Hepatocyte (in vitro differentiated cells): ENCODE data around the gene SIRT6. TPM values are rescaled to one million over a fixed set of nuclear protein-coding genes. Genes with fewer than 3 reads are reported as not detected.

Experiments used
- DNase-seq: peaks from one replicate; pipeline ENCODE4 v3.0.0-alpha.2; 2016; ENCODE audit warnings: low spot score
- H2AFZ ChIP-seq: fragments of 200-600 bp; sonication (generic); 2 replicates; pipeline ENCODE4 v1.6.0; 2016; ENCODE audit warnings: antibody characterized with exemption, mild to moderate bottlenecking
- H3K27ac ChIP-seq: fragments of 200-600 bp; sonication (generic); 2 replicates; pipeline ENCODE4 v1.5.1; 2016; ENCODE audit warnings: mild to moderate bottlenecking
- H3K27me3 ChIP-seq: fragments of 200-600 bp; sonication (generic); 2 replicates; pipeline ENCODE4 v1.6.1; 2016
- H3K36me3 ChIP-seq: fragments of 200-600 bp; sonication (generic); replicated peaks from 2 replicates; pipeline ENCODE4 v1.5.1; 2016; ENCODE audit warnings: low read depth; ENCODE audit not compliant: insufficient read depth
- H3K4me1 ChIP-seq: fragments of 200-600 bp; sonication (generic); 2 replicates; pipeline ENCODE4 v1.5.1; 2016; ENCODE audit warnings: mild to moderate bottlenecking, moderate library complexity; ENCODE audit not compliant: insufficient read depth
- H3K4me2 ChIP-seq: fragments of 200-600 bp; sonication (generic); 2 replicates; pipeline ENCODE4 v1.6.0; 2016
- H3K4me3 ChIP-seq: fragments of 200-600 bp; sonication (generic); 2 replicates; pipeline ENCODE4 v1.5.1; 2016; ENCODE audit warnings: mild to moderate bottlenecking
- H3K79me2 ChIP-seq: fragments of 200-600 bp; sonication (generic); 2 replicates; pipeline ENCODE4 v1.6.0; 2017; ENCODE audit warnings: mild to moderate bottlenecking
- H3K9me2 ChIP-seq: fragments of 200-600 bp; sonication (generic); replicated peaks from 2 replicates; pipeline ENCODE4 v1.6.0; 2017; ENCODE audit warnings: mild to moderate bottlenecking; ENCODE audit not compliant: insufficient read depth
- H3K9me3 ChIP-seq: fragments of 200-600 bp; sonication (generic); 2 replicates; pipeline ENCODE4 v1.5.1; 2016; ENCODE audit warnings: low read depth, mild to moderate bottlenecking
- H4K20me1 ChIP-seq: fragments of 200-600 bp; sonication (generic); 2 replicates; pipeline ENCODE4 v1.6.0; 2016; ENCODE audit warnings: mild to moderate bottlenecking; ENCODE audit not compliant: insufficient read depth, poor library complexity, severe bottlenecking
- CTCF ChIP-seq: fragments of 200-600 bp; sonication (generic); IDR thresholded peaks from 2 replicates; pipeline ENCODE4 v1.5.1; 2016; ENCODE audit warnings: antibody characterized with exemption, mild to moderate bottlenecking; ENCODE audit not compliant: poor library complexity
- EZH2 ChIP-seq: fragments of 200-600 bp; sonication (generic); IDR thresholded peaks from 2 replicates; pipeline ENCODE4 v1.6.1; 2016; ENCODE audit warnings: antibody characterized with exemption, mild to moderate bottlenecking, borderline replicate concordance
- EZH2phosphoT487 ChIP-seq: fragments of 200-600 bp; sonication (generic); IDR thresholded peaks from one replicate; pipeline ENCODE4 v1.6.1; 2018; ENCODE audit warnings: antibody characterized with exemption, mild to moderate bottlenecking, low read depth, moderate library complexity; ENCODE audit not compliant: unreplicated experiment, severe bottlenecking
- WGBS: methylation state at CpG from one replicate; pipeline ENCODE4 v1.1.6; 2016; ENCODE audit warnings: low lambda C conversion rate; ENCODE audit errors: missing lambda C conversion rate; 5-methylcytosine and 5-hydroxymethylcytosine counted together
- polyA plus RNA-seq: library from polyadenylated mRNA; unstranded; fragments of >200 nt; fragmentation: Nextera tagmentation; extraction: Ambion mirVana; gene quantifications from 2 replicates; pipeline ENCODE4 v1.2.1, GENCODE V29; 2016
- total RNA-seq: library from RNA; depleted of rRNA; stranded (reverse); fragments of >200 nt; gene quantifications from 2 replicates; pipeline ENCODE4 v1.2.3, GENCODE V29; 2014

The SIRT6 gene
- total and polyA plus RNA-seq, 2 experiments from 2014 or later = 9.9 to 15.7 TPM

- no peaks in the 10 kb centered on the region for H3K36me3 ChIP-seq
- no peaks in the 10 kb centered on the region for H3K9me2 ChIP-seq
- H3K4me3 ChIP-seq = no peak overlapping the region
- DNase-seq = peak; percentile 58
- peak overlapping the region; percentile 94 for H3K27ac ChIP-seq
- TF ChIP-seq CTCF (no peak), EZH2 (no peak), EZH2phosphoT487 (no peak)
- peak overlapping the region; percentile 56 for H3K4me2 ChIP-seq
- no peaks in the 10 kb centered on the region for H3K4me1 ChIP-seq
- no peaks in the 10 kb centered on the region for H4K20me1 ChIP-seq
- no peaks in the 10 kb centered on the region for H3K27me3 ChIP-seq
- H3K79me2 ChIP-seq = no peaks in the 10 kb centered on the region
- H2AFZ ChIP-seq = no peak overlapping the region
- no peaks in the 10 kb centered on the region for H3K9me3 ChIP-seq
- 71% methylated on average over 5 of the region's 21 CpGs for WGBS
Measured at GRCh38 chr19:4174213-4174894, 8.0 kb downstream of the SIRT6 start.

GRCh38 chr19:4173479-4174212, 8.7 kb downstream of the SIRT6 start:
- no peak overlapping the region for H2AFZ ChIP-seq
- 49% methylated on average over 11 of the region's 11 CpGs for WGBS
- no peaks in the 10 kb centered on the region for H3K79me2 ChIP-seq
- no peaks in the 10 kb centered on the region for H3K4me1 ChIP-seq
- no peaks in the 10 kb centered on the region for H3K27me3 ChIP-seq
- TF ChIP-seq CTCF = no peak
- no peak for TF ChIP-seq EZH2
- no peak for TF ChIP-seq EZH2phosphoT487
- no peaks in the 10 kb centered on the region for H3K9me3 ChIP-seq
- DNase-seq = no peak
- no peaks in the 10 kb centered on the region for H3K9me2 ChIP-seq
- no peaks in the 10 kb centered on the region for H3K36me3 ChIP-seq
- no peak overlapping the region for H3K4me3 ChIP-seq
- H3K4me2 ChIP-seq = peak overlapping the region; percentile 69
- no peaks in the 10 kb centered on the region for H4K20me1 ChIP-seq
- peak overlapping the region; percentile 94 for H3K27ac ChIP-seq

- WGBS = 15% methylated on average over 44 of the region's 45 CpGs
- Histone ChIP-seq H3K4me1 (no peaks in the 10 kb centered on the region), H3K27ac (peak overlapping the region; percentile 94)
Measured at GRCh38 chr19:4172861-4173473, 9.4 kb downstream of the SIRT6 start.

More at GRCh38 chr19:4172861-4173473, 9.4 kb downstream of the SIRT6 start:
- peak; percentile 88 for DNase-seq
- TF ChIP-seq EZH2phosphoT487 (no peak), CTCF (no peak)
- H3K9me3 ChIP-seq = no peaks in the 10 kb centered on the region
- H3K79me2 ChIP-seq = no peaks in the 10 kb centered on the region
- H3K27me3 ChIP-seq = no peaks in the 10 kb centered on the region
- no peak overlapping the region for H2AFZ ChIP-seq
- no peaks in the 10 kb centered on the region for H3K36me3 ChIP-seq
- no peak overlapping the region for H3K4me3 ChIP-seq
- no peaks in the 10 kb centered on the region for H4K20me1 ChIP-seq
- H3K9me2 ChIP-seq = no peaks in the 10 kb centered on the region
- peak overlapping the region; percentile 69 for H3K4me2 ChIP-seq
